Liver (tissue), 9 donors: Measurements from ENCODE around the gene KNCN. TPM values are rescaled to one million over a fixed set of nuclear protein-coding genes. Genes with fewer than 3 reads are reported as not detected.
A peak's percentile ranks its signal among the peaks of the same experiment; 100 is the strongest.

Source experiments
- DNase-seq: peaks from one replicate; pipeline ENCODE4 v3.0.0-alpha.2; 2017; ENCODE audit warnings: low spot score
- H3K27ac ChIP-seq, 2 donors: one replicate each; pipeline ENCODE4 v1.7.0; 2013; ENCODE audit warnings: inconsistent platforms in 2 of 2, low read length in 2 of 2, control low read depth in 1 of 2, low read depth in 1 of 2, mild to moderate bottlenecking in 1 of 2
- H3K27me3 ChIP-seq, 4 donors: one replicate each; pipeline versions ENCODE4 v1.6.1 to v1.7.0; 2013; ENCODE audit warnings: low read length in 3 of 4, inconsistent platforms in 1 of 4, mild to moderate bottlenecking in 1 of 4, moderate library complexity in 1 of 4; ENCODE audit not compliant: control insufficient read depth in 4 of 4, insufficient read depth in 4 of 4
- H3K36me3 ChIP-seq, 4 donors: one replicate each; pipeline versions ENCODE4 v1.6.1 to v1.7.0; 2013; ENCODE audit warnings: low read length in 3 of 4, mild to moderate bottlenecking in 3 of 4, low read depth in 1 of 4, moderate library complexity in 1 of 4; ENCODE audit not compliant: control insufficient read depth in 4 of 4, insufficient read depth in 3 of 4
- H3K4me1 ChIP-seq, 4 donors: one replicate each; pipeline versions ENCODE4 v1.6.1 to v1.7.0; 2013; ENCODE audit warnings: low read length in 3 of 4, mild to moderate bottlenecking in 3 of 4, moderate library complexity in 1 of 4; ENCODE audit not compliant: control insufficient read depth in 4 of 4, insufficient read depth in 4 of 4
- H3K4me3 ChIP-seq, 3 donors: one replicate each; pipeline versions ENCODE4 v1.6.1 to v1.7.0; 2013; ENCODE audit warnings: low read length in 3 of 3, control low read depth in 1 of 3, low read depth in 1 of 3, mild to moderate bottlenecking in 1 of 3
- H3K9ac ChIP-seq, 2 donors: one replicate each; pipeline ENCODE4 v1.7.0; 2013; ENCODE audit warnings: low read length in 2 of 2, mild to moderate bottlenecking in 2 of 2, moderate library complexity in 2 of 2, control low read depth in 1 of 2, low read depth in 1 of 2
- H3K9me3 ChIP-seq, 4 donors: one replicate each; pipeline versions ENCODE4 v1.6.1 to v1.7.0; 2013; ENCODE audit warnings: low read length in 3 of 4; ENCODE audit not compliant: control insufficient read depth in 4 of 4
- ATF3 ChIP-seq: IDR thresholded peaks from 2 replicates; pipeline ENCODE4 v1.6.1; 2016; ENCODE audit warnings: antibody characterized with exemption
- CTCF ChIP-seq: fragments of 150-350 bp; IDR thresholded peaks from 2 replicates; pipeline ENCODE4 v1.5.1; 2017; ENCODE audit warnings: improper control_type of control experiment, low read depth, low read length; ENCODE audit not compliant: missing input control
- FOXA1 ChIP-seq: IDR thresholded peaks from 2 replicates; pipeline ENCODE4 v1.6.1; 2016; ENCODE audit warnings: antibody characterized with exemption
- HNF4A ChIP-seq, 2 donors: conservative IDR thresholded peaks; 2 replicates each; pipeline ENCODE4 v1.6.1; 2016; ENCODE audit warnings: antibody characterized with exemption in 2 of 2, mild to moderate bottlenecking in 2 of 2
- HNF4G ChIP-seq: IDR thresholded peaks from 2 replicates; pipeline ENCODE4 v1.6.1; 2016; ENCODE audit warnings: antibody characterized with exemption
- RAD21 ChIP-seq, 2 donors: IDR thresholded peaks; 2 replicates each; pipeline ENCODE4 v1.6.1; 2016; ENCODE audit warnings: antibody characterized with exemption in 2 of 2, mild to moderate bottlenecking in 2 of 2
- RXRA ChIP-seq, 2 donors: IDR thresholded peaks; 2 replicates each; pipeline ENCODE4 v1.6.1; 2017 to 2018; ENCODE audit warnings: antibody characterized with exemption in 2 of 2, mild to moderate bottlenecking in 1 of 2
- SP1 ChIP-seq: IDR thresholded peaks from 2 replicates; pipeline ENCODE4 v1.6.1; 2018; ENCODE audit warnings: antibody characterized with exemption, mild to moderate bottlenecking
- TAF1 ChIP-seq: conservative IDR thresholded peaks from 2 replicates; pipeline ENCODE4 v1.6.1; 2016; ENCODE audit warnings: antibody characterized with exemption, mild to moderate bottlenecking
- YY1 ChIP-seq: IDR thresholded peaks from 2 replicates; pipeline ENCODE4 v1.6.1; 2016; ENCODE audit warnings: antibody characterized with exemption, mild to moderate bottlenecking
- ZBTB33 ChIP-seq: IDR thresholded peaks from 2 replicates; pipeline ENCODE4 v1.6.1; 2016; ENCODE audit warnings: antibody characterized with exemption
- WGBS: extraction: QIAGEN DNeasy Blood & Tissue Kit; methylation state at CpG from one replicate; pipeline ENCODE4 v1.1.7; 2013; 5-methylcytosine and 5-hydroxymethylcytosine counted together
- polyA plus RNA-seq, 2 donors: library from polyadenylated mRNA; stranded (reverse) in 1 of 2; unstranded in 1 of 2; fragments of 200-250 nt in 1 of 2; fragments of >200 nt in 1 of 2; fragmentation: Nextera tagmentation in 1 of 2; extraction: Ambion mirVana in 1 of 2; gene quantifications; one replicate each; pipeline versions ENCODE4 v1.2.1 to v1.2.3, GENCODE V29; 2013 to 2015
- total RNA-seq, 2 donors: library from RNA; depleted of rRNA; stranded (reverse); fragments of >200 nt; gene quantifications; one replicate each; pipeline ENCODE4 v1.2.3, GENCODE V29; 2014
- donor health status: healthy.
- donor health status: healthy.
- donor health status: healthy.
- donor health status: healthy.
- donor health status: healthy.

KNCN gene
- total and polyA plus RNA-seq, 4 donors = not detected

GRCh38 chr1:46583494-46583893, 32.0 kb upstream of the KNCN start (continued):
- no peak for TF ChIP-seq ZBTB33
- TF ChIP-seq RXRA (IDR thresholded peaks at IDR 0.05) = no peak
- no peak for TF ChIP-seq YY1

- DNase-seq = no peak
- Histone ChIP-seq H3K36me3 (peaks cover 0 to 54% (median 33%) of the 10 kb centered on the region in 4 donors), H3K9ac (no peak overlapping the region), H3K27me3 (no peaks in the 10 kb centered on the region), H3K4me1 (no peaks in the 10 kb centered on the region), H3K4me3 (no peak overlapping the region), H3K27ac (no peak overlapping the region), H3K9me3 (no peaks in the 10 kb centered on the region)
- no peak for TF ChIP-seq FOXA1
- no peak for TF ChIP-seq ATF3
- no peak for TF ChIP-seq SP1
- no peak for TF ChIP-seq HNF4A (conservative IDR thresholded peaks at IDR 0.05)
- no peak for TF ChIP-seq TAF1
- WGBS = 84% methylated on average over 7 of the region's 7 CpGs
Observed at GRCh38 chr1:46582972-46583371, 31.5 kb upstream of the KNCN start.

- Histone ChIP-seq H3K4me1 (no peaks in the 10 kb centered on the region), H3K4me3 (no peak overlapping the region), H3K9ac (no peak overlapping the region), H3K27ac (peak overlapping the region in 1 of 2 donors; percentile 44), H3K9me3 (no peaks in the 10 kb centered on the region), H3K27me3 (no peaks in the 10 kb centered on the region), H3K36me3 (peaks cover 0 to 59% (median 33%) of the 10 kb centered on the region in 4 donors)
- 87% methylated on average over 4 of the region's 4 CpGs for WGBS
- TF ChIP-seq TAF1 (no peak), RAD21 (IDR thresholded peaks at IDR 0.05) (no peak), CTCF (no peak), HNF4G (no peak)
- DNase-seq = no peak
Observed at GRCh38 chr1:46581681-46582455, 30.4 kb upstream of the KNCN start.
